ENCODE measurements around the gene TENM3.

Gene TENM3

GRCh38 chr4:182724414-182724813, 481.2 kb downstream of the TENM3 start:
- Histone ChIP-seq H3K9me3 (ENCODE audit: control insufficient read depth in 1 of 2, low read length in 2 of 2) (no peaks in the 10 kb centered on the region), H3K36me3 (ENCODE audit: control insufficient read depth in 1 of 2, insufficient read depth in 2 of 2, low read length in 2 of 2) (no peaks in the 10 kb centered on the region), H3K27ac (ENCODE audit: low read length) (no peak overlapping the region), H3K27me3 (ENCODE audit: low read depth, low read length) (no peaks in the 10 kb centered on the region), H3K4me3 (ENCODE audit: low read depth in 1 of 2, low read length in 2 of 2) (no peak overlapping the region), H3K4me1 (ENCODE audit: control insufficient read depth in 1 of 2, insufficient read depth in 2 of 2, low read length in 2 of 2) (no peaks in the 10 kb centered on the region)

GRCh38 chr4:182729516-182729915, 486.3 kb downstream of the TENM3 start:
- Histone ChIP-seq H3K36me3 (ENCODE audit: control insufficient read depth in 1 of 2, insufficient read depth in 2 of 2, low read length in 2 of 2) (no peaks in the 10 kb centered on the region), H3K9me3 (ENCODE audit: control insufficient read depth in 1 of 2, low read length in 2 of 2) (no peaks in the 10 kb centered on the region), H3K27ac (ENCODE audit: low read length) (no peak overlapping the region), H3K4me3 (ENCODE audit: low read depth in 1 of 2, low read length in 2 of 2) (no peak overlapping the region), H3K27me3 (ENCODE audit: low read depth, low read length) (no peaks in the 10 kb centered on the region), H3K4me1 (ENCODE audit: control insufficient read depth in 1 of 2, insufficient read depth in 2 of 2, low read length in 2 of 2) (no peaks in the 10 kb centered on the region)

- Histone ChIP-seq H3K9me3 (ENCODE audit: control insufficient read depth in 1 of 2, low read length in 2 of 2) (no peaks in the 10 kb centered on the region), H3K36me3 (ENCODE audit: control insufficient read depth in 1 of 2, insufficient read depth in 2 of 2, low read length in 2 of 2) (no peaks in the 10 kb centered on the region), H3K27me3 (ENCODE audit: low read depth, low read length) (no peaks in the 10 kb centered on the region), H3K27ac (ENCODE audit: low read length) (no peak overlapping the region), H3K4me1 (ENCODE audit: control insufficient read depth in 1 of 2, insufficient read depth in 2 of 2, low read length in 2 of 2) (no peaks in the 10 kb centered on the region), H3K4me3 (ENCODE audit: low read depth in 1 of 2, low read length in 2 of 2) (no peak overlapping the region)
Measured at GRCh38 chr4:182730791-182731190, 487.6 kb downstream of the TENM3 start.

- Histone ChIP-seq H3K4me3 (ENCODE audit: low read depth in 1 of 2, low read length in 2 of 2) (no peak overlapping the region), H3K27me3 (ENCODE audit: low read depth, low read length) (no peaks in the 10 kb centered on the region), H3K36me3 (ENCODE audit: control insufficient read depth in 1 of 2, insufficient read depth in 2 of 2, low read length in 2 of 2) (no peaks in the 10 kb centered on the region), H3K27ac (ENCODE audit: low read length) (no peak overlapping the region), H3K9me3 (ENCODE audit: control insufficient read depth in 1 of 2, low read length in 2 of 2) (no peaks in the 10 kb centered on the region), H3K4me1 (ENCODE audit: control insufficient read depth in 1 of 2, insufficient read depth in 2 of 2, low read length in 2 of 2) (no peaks in the 10 kb centered on the region)
Measured at GRCh38 chr4:182736207-182736606, 493.0 kb downstream of the TENM3 start.

GRCh38 chr4:182738283-182739047, 495.3 kb downstream of the TENM3 start:
- Histone ChIP-seq H3K27ac (ENCODE audit: low read length) (no peak overlapping the region), H3K27me3 (ENCODE audit: low read depth, low read length) (no peaks in the 10 kb centered on the region), H3K4me3 (ENCODE audit: low read depth in 1 of 2, low read length in 2 of 2) (no peak overlapping the region), H3K9me3 (ENCODE audit: control insufficient read depth in 1 of 2, low read length in 2 of 2) (no peaks in the 10 kb centered on the region), H3K36me3 (ENCODE audit: control insufficient read depth in 1 of 2, insufficient read depth in 2 of 2, low read length in 2 of 2) (peaks cover 0 to 9% of the 10 kb centered on the region in 2 donors), H3K4me1 (ENCODE audit: control insufficient read depth in 1 of 2, insufficient read depth in 2 of 2, low read length in 2 of 2) (no peaks in the 10 kb centered on the region)

- Histone ChIP-seq H3K36me3 (ENCODE audit: control insufficient read depth in 1 of 2, insufficient read depth in 2 of 2, low read length in 2 of 2) (peaks cover 0 to 12% of the 10 kb centered on the region in 2 donors), H3K4me3 (ENCODE audit: low read depth in 1 of 2, low read length in 2 of 2) (no peak overlapping the region), H3K27me3 (ENCODE audit: low read depth, low read length) (no peaks in the 10 kb centered on the region), H3K9me3 (ENCODE audit: control insufficient read depth in 1 of 2, low read length in 2 of 2) (no peaks in the 10 kb centered on the region), H3K27ac (ENCODE audit: low read length) (no peak overlapping the region), H3K4me1 (ENCODE audit: control insufficient read depth in 1 of 2, insufficient read depth in 2 of 2, low read length in 2 of 2) (no peaks in the 10 kb centered on the region)
Measured at GRCh38 chr4:182740256-182740655, 497.1 kb downstream of the TENM3 start.

- no peaks in the 10 kb centered on the region for H3K9me3 ChIP-seq (ENCODE audit: control insufficient read depth in 1 of 2, low read length in 2 of 2)
- no peaks in the 10 kb centered on the region for H3K27me3 ChIP-seq (ENCODE audit: low read depth, low read length)
- H3K4me1 ChIP-seq (ENCODE audit: control insufficient read depth in 1 of 2, insufficient read depth in 2 of 2, low read length in 2 of 2), result no peaks in the 10 kb centered on the region
- peaks cover 0 to 12% of the 10 kb centered on the region in 2 donors for H3K36me3 ChIP-seq (ENCODE audit: control insufficient read depth in 1 of 2, insufficient read depth in 2 of 2, low read length in 2 of 2)
- no peak overlapping the region for H3K4me3 ChIP-seq (ENCODE audit: low read depth in 1 of 2, low read length in 2 of 2)
- H3K27ac ChIP-seq (ENCODE audit: low read length), result no peak overlapping the region
Measured at GRCh38 chr4:182741054-182741453, 497.9 kb downstream of the TENM3 start.

- Histone ChIP-seq H3K27ac (ENCODE audit: low read length) (no peak overlapping the region), H3K27me3 (ENCODE audit: low read depth, low read length) (no peaks in the 10 kb centered on the region), H3K4me3 (ENCODE audit: low read depth in 1 of 2, low read length in 2 of 2) (no peak overlapping the region), H3K4me1 (ENCODE audit: control insufficient read depth in 1 of 2, insufficient read depth in 2 of 2, low read length in 2 of 2) (no peaks in the 10 kb centered on the region), H3K36me3 (ENCODE audit: control insufficient read depth in 1 of 2, insufficient read depth in 2 of 2, low read length in 2 of 2) (peaks cover 0 to 12% of the 10 kb centered on the region in 2 donors), H3K9me3 (ENCODE audit: control insufficient read depth in 1 of 2, low read length in 2 of 2) (no peaks in the 10 kb centered on the region)
Measured at GRCh38 chr4:182741914-182742313, 498.7 kb downstream of the TENM3 start.

GRCh38 chr4:182743815-182744214, 500.6 kb downstream of the TENM3 start:
- Histone ChIP-seq H3K27me3 (ENCODE audit: low read depth, low read length) (no peaks in the 10 kb centered on the region), H3K36me3 (ENCODE audit: control insufficient read depth in 1 of 2, insufficient read depth in 2 of 2, low read length in 2 of 2) (peaks cover 0 to 12% of the 10 kb centered on the region in 2 donors), H3K4me1 (ENCODE audit: control insufficient read depth in 1 of 2, insufficient read depth in 2 of 2, low read length in 2 of 2) (no peaks in the 10 kb centered on the region), H3K4me3 (ENCODE audit: low read depth in 1 of 2, low read length in 2 of 2) (no peak overlapping the region), H3K27ac (ENCODE audit: low read length) (no peak overlapping the region), H3K9me3 (ENCODE audit: control insufficient read depth in 1 of 2, low read length in 2 of 2) (no peaks in the 10 kb centered on the region)

GRCh38 chr4:182745237-182745636, 502.0 kb downstream of the TENM3 start:
- H3K36me3 ChIP-seq (ENCODE audit: control insufficient read depth in 1 of 2, insufficient read depth in 2 of 2, low read length in 2 of 2), result peaks cover 0 to 12% of the 10 kb centered on the region in 2 donors
- no peaks in the 10 kb centered on the region for H3K4me1 ChIP-seq (ENCODE audit: control insufficient read depth in 1 of 2, insufficient read depth in 2 of 2, low read length in 2 of 2)

GRCh38 chr4:182746876-182747275, 503.7 kb downstream of the TENM3 start:
- Histone ChIP-seq H3K9me3 (ENCODE audit: control insufficient read depth in 1 of 2, low read length in 2 of 2) (no peaks in the 10 kb centered on the region), H3K36me3 (ENCODE audit: control insufficient read depth in 1 of 2, insufficient read depth in 2 of 2, low read length in 2 of 2) (peaks cover 0 to 12% of the 10 kb centered on the region in 2 donors), H3K4me1 (ENCODE audit: control insufficient read depth in 1 of 2, insufficient read depth in 2 of 2, low read length in 2 of 2) (no peaks in the 10 kb centered on the region), H3K27me3 (ENCODE audit: low read depth, low read length) (no peaks in the 10 kb centered on the region), H3K27ac (ENCODE audit: low read length) (no peak overlapping the region), H3K4me3 (ENCODE audit: low read depth in 1 of 2, low read length in 2 of 2) (no peak overlapping the region)

More at GRCh38 chr4:182745237-182745636, 502.0 kb downstream of the TENM3 start:
- H3K4me3 ChIP-seq (ENCODE audit: low read depth in 1 of 2, low read length in 2 of 2), result no peak overlapping the region
- H3K27ac ChIP-seq (ENCODE audit: low read length), result no peak overlapping the region
- H3K9me3 ChIP-seq (ENCODE audit: control insufficient read depth in 1 of 2, low read length in 2 of 2), result no peaks in the 10 kb centered on the region
- no peaks in the 10 kb centered on the region for H3K27me3 ChIP-seq (ENCODE audit: low read depth, low read length)

- Histone ChIP-seq H3K9me3 (ENCODE audit: control insufficient read depth in 1 of 2, low read length in 2 of 2) (no peaks in the 10 kb centered on the region), H3K27me3 (ENCODE audit: low read depth, low read length) (no peaks in the 10 kb centered on the region), H3K36me3 (ENCODE audit: control insufficient read depth in 1 of 2, insufficient read depth in 2 of 2, low read length in 2 of 2) (peaks cover 0 to 9% of the 10 kb centered on the region in 2 donors), H3K27ac (ENCODE audit: low read length) (no peak overlapping the region), H3K4me1 (ENCODE audit: control insufficient read depth in 1 of 2, insufficient read depth in 2 of 2, low read length in 2 of 2) (no peaks in the 10 kb centered on the region), H3K4me3 (ENCODE audit: low read depth in 1 of 2, low read length in 2 of 2) (no peak overlapping the region)
Measured at GRCh38 chr4:182748283-182748682, 505.1 kb downstream of the TENM3 start.

Data from muscle layer of duodenum (tissue), 2 donors.